Spleen (tissue), 11 donors: Measurements from ENCODE around the gene MAGI3. TPM values are rescaled to one million over a fixed set of nuclear protein-coding genes. Genes with fewer than 3 reads are reported as not detected.

Experiments used
- DNase-seq: peaks from one replicate; pipeline ENCODE4 v3.0.0-alpha.2; 2020
- H3K27ac ChIP-seq, 8 donors: fragments of 200-600 bp; sonication (generic) in 7 of 8; 1 replicate in 4 of 8; 2 replicates in 4 of 8; pipeline versions ENCODE4 v1.5.0 to v1.8.0; 2016 to 2021; ENCODE audit warnings: inconsistent platforms in 4 of 8, mild to moderate bottlenecking in 4 of 8, moderate library complexity in 1 of 8
- H3K27me3 ChIP-seq, 7 donors: fragments of 200-600 bp; sonication (generic) in 6 of 7; replicated peaks in 1 of 7; 1 replicate in 4 of 7; 2 replicates in 3 of 7; pipeline versions ENCODE4 v1.5.0 to v1.8.0; 2016 to 2021; ENCODE audit warnings: inconsistent platforms in 3 of 7, mild to moderate bottlenecking in 1 of 7
- H3K36me3 ChIP-seq, 6 donors: fragments of 200-600 bp; sonication (generic) in 5 of 6; 1 replicate in 4 of 6; 2 replicates in 2 of 6; pipeline versions ENCODE4 v1.5.0 to v1.8.0; 2016 to 2021; ENCODE audit warnings: inconsistent platforms in 2 of 6
- H3K4me1 ChIP-seq, 6 donors: fragments of 200-600 bp; sonication (generic) in 5 of 6; 1 replicate in 3 of 6; 2 replicates in 3 of 6; pipeline versions ENCODE4 v1.5.0 to v1.8.0; 2016 to 2021; ENCODE audit warnings: inconsistent platforms in 3 of 6
- H3K4me3 ChIP-seq, 8 donors: fragments of 200-600 bp; sonication (generic) in 7 of 8; 1 replicate in 4 of 8; 2 replicates in 4 of 8; pipeline versions ENCODE4 v1.5.0 to v1.8.0; 2016 to 2021; ENCODE audit warnings: inconsistent platforms in 4 of 8, mild to moderate bottlenecking in 4 of 8, moderate library complexity in 2 of 8
- H3K9me3 ChIP-seq, 8 donors: fragments of 200-600 bp; sonication (generic) in 7 of 8; 1 replicate in 4 of 8; 2 replicates in 4 of 8; pipeline versions ENCODE4 v1.5.0 to v1.8.0; 2016 to 2021; ENCODE audit warnings: inconsistent platforms in 4 of 8
- POLR2A ChIP-seq, 3 donors: fragments of 450-650 bp; IDR thresholded peaks; one replicate each; pipeline ENCODE4 v1.5.1; 2017; ENCODE audit warnings: antibody characterized with exemption in 3 of 3, mild to moderate bottlenecking in 1 of 3
- POLR2AphosphoS5 ChIP-seq, 3 donors: sonication (generic); formaldehyde crosslinking; IDR thresholded peaks; one replicate each; pipeline ENCODE4 v1.5.1; 2017; ENCODE audit warnings: antibody characterized with exemption in 3 of 3
- WGBS, 5 donors: extraction: QIAGEN DNeasy Blood & Tissue Kit in 3 of 5; methylation state at CpG; one replicate each; pipeline versions ENCODE4 v1.1.5 to v1.1.7; 2013 to 2018; 5-methylcytosine and 5-hydroxymethylcytosine counted together
- intact Hi-C: fragments of 100-400 bp; cut with DNase I; formaldehyde crosslinking; loops from one replicate; pipeline ENCODE4 v1.15.0; 2023; ENCODE audit warnings: low total_unique reads
- polyA plus RNA-seq, 3 donors: library from polyadenylated mRNA; stranded (reverse); fragments of 200-250 nt; gene quantifications; one replicate each; pipeline ENCODE4 v1.2.1, GENCODE V29; 2013
- total RNA-seq, 7 donors: library from RNA; depleted of rRNA in 3 of 7; stranded (reverse); fragments of >200 nt in 3 of 7; fragmentation: NEBNext Ultra II Directional in 4 of 7; extraction: Animal tissue kit (Norgen Biotek cat#: 25700) in 4 of 7; gene quantifications; one replicate each; pipeline versions ENCODE4 v1.1.0 to v1.2.1, GENCODE V29; 2016 to 2021
- TF ChIP-seq, protein P1 (sequence below), 11 experiments: fragments of 200-600 bp in 7 of 11; fragments of 450-650 bp in 4 of 11; sonication (generic) in 4 of 11; IDR thresholded peaks in 8 of 11; conservative IDR thresholded peaks in 3 of 11; 1 replicate in 7 of 11; 2 replicates in 4 of 11; pipeline versions ENCODE4 v1.4.0 to v1.8.0; 2016 to 2021; ENCODE audit warnings: antibody characterized with exemption in 11 of 11, inconsistent platforms in 4 of 11, mild to moderate bottlenecking in 1 of 11
- donor health status: healthy with polysubstance abuse.
- donor health status: DM: no; HTN: no; CAD: no; lungs with moderate emphysema.
- donor health status: DM: no; HTN: no; CAD: no.
- donor health status: Bipolar disorder and iron deficiency.
- donor health status: healthy.
- donor health status: DM: no; HTN: no; CAD: no.
- donor health status: DM: yes; HTN: yes; CAD: no.

The MAGI3 gene
- total and polyA plus RNA-seq, 10 donors: 0.74 to 16.3 (median 9.9) TPM

DNA sequence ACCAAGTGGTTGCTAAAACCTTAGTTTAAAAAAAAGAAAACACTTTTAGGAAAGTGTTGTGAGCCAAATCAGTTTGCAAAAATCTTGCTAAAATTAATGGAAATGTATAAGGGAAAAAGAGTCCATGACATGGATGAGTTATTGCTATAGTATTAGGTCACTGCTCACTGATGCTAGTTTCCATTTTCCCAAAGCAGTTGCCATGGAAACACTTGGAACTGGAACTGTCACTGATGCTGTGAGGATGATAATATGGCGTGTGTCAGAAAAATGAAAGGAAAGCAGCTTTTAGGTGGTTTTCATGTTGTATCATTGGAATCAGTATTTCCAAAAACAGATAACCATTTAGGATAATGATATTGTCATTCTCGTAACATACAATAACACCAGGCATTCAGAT is 264.6 kb downstream of the MAGI3 start:
- 92 to 97% (median 94%) methylated on average over 2 of the region's 2 CpGs for WGBS, 5 donors

DNA sequence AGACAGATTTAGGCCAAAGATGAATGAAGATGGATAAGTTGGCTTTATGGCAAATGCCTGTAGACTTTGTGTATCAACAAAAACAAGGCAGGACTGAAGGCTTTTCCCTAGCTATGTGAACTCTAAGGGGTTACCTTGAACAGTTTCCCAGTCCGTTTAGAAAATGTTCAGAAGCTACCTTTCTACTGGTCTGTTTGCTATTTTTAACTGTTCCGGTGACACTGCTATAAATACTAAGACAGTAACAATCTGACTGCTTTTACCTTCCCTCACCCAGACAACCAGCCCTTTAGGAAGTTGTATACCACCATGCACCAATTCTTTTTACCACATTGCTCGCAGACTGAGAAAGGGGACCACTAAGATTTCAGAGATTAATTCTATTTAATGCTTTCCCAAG is 266.8 kb downstream of the MAGI3 start:
- H3K4me1 ChIP-seq: no peaks in the 10 kb centered on the region
- H3K9me3 ChIP-seq: no peaks in the 10 kb centered on the region
- intact Hi-C loops: no loop called here
- H3K4me3 ChIP-seq: no peak overlapping the region
- H3K27me3 ChIP-seq: no peaks in the 10 kb centered on the region
- TF ChIP-seq, protein P1, sequence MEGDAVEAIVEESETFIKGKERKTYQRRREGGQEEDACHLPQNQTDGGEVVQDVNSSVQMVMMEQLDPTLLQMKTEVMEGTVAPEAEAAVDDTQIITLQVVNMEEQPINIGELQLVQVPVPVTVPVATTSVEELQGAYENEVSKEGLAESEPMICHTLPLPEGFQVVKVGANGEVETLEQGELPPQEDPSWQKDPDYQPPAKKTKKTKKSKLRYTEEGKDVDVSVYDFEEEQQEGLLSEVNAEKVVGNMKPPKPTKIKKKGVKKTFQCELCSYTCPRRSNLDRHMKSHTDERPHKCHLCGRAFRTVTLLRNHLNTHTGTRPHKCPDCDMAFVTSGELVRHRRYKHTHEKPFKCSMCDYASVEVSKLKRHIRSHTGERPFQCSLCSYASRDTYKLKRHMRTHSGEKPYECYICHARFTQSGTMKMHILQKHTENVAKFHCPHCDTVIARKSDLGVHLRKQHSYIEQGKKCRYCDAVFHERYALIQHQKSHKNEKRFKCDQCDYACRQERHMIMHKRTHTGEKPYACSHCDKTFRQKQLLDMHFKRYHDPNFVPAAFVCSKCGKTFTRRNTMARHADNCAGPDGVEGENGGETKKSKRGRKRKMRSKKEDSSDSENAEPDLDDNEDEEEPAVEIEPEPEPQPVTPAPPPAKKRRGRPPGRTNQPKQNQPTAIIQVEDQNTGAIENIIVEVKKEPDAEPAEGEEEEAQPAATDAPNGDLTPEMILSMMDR (IDR thresholded peaks at IDR 0.05 in 8 of 11, conservative IDR thresholded peaks at IDR 0.05 in 3 of 11): no peak
- TF ChIP-seq POLR2A (IDR thresholded peaks at IDR 0.05) (no peak), POLR2AphosphoS5 (IDR thresholded peaks at IDR 0.05) (no peak)
- WGBS, 5 donors: 63 to 75% (median 74%) methylated on average over 3 of the region's 3 CpGs
- peaks cover 0 to 7% (median 0%) of the 10 kb centered on the region in 6 donors for H3K36me3 ChIP-seq
- DNase-seq: no peak
- H3K27ac ChIP-seq: no peak overlapping the region

More for the DNA sequence above, 264.6 kb downstream of the MAGI3 start:
- no peak for TF ChIP-seq POLR2A (IDR thresholded peaks at IDR 0.05)
- no peaks in the 10 kb centered on the region for H3K4me1 ChIP-seq
- peaks cover 0 to 7% (median 0%) of the 10 kb centered on the region in 6 donors for H3K36me3 ChIP-seq
- intact Hi-C loops: no loop called here
- no peak overlapping the region for H3K4me3 ChIP-seq
- DNase-seq: no peak
- no peaks in the 10 kb centered on the region for H3K27me3 ChIP-seq
- H3K27ac ChIP-seq: no peak overlapping the region
- H3K9me3 ChIP-seq: no peaks in the 10 kb centered on the region

DNA sequence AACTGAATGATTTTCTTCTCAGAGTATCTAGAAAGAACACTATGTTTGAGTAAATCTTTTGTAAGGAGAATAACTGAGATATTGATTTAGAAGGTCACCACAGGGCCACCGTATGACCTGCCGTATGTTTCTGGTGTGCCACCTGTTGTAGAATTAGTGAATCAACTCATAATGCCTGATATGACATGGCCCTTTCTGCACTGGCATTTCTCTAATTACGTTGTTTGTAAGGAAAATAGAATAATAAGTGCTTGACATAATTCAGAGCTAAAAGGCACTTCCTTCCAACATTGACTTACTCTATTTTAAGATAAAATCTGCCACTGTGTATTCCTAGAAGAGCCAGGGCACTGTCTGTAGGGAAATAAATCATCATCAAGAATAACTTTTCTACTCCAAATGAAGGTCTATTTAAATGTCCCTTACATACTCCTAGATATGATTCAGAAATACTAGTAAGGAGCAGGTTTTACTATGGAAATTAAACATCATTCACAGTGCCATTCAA is 267.3 kb downstream of the MAGI3 start:
- whole genome bisulfite sequencing, 5 donors: 72 to 87% (median 80%) methylated on average over 3 of the region's 3 CpGs
- Histone ChIP-seq H3K9me3 (no peaks in the 10 kb centered on the region), H3K27ac (no peak overlapping the region), H3K4me1 (no peaks in the 10 kb centered on the region), H3K4me3 (no peak overlapping the region), H3K27me3 (no peaks in the 10 kb centered on the region), H3K36me3 (peaks cover 0 to 7% (median 0%) of the 10 kb centered on the region in 6 donors)
- intact Hi-C loops: no loop called here
- DNase-seq: no peak
- TF ChIP-seq, protein P1 (IDR thresholded peaks at IDR 0.05 in 8 of 11, conservative IDR thresholded peaks at IDR 0.05 in 3 of 11): no peak
- TF ChIP-seq POLR2AphosphoS5 (IDR thresholded peaks at IDR 0.05): no peak
- TF ChIP-seq POLR2A (IDR thresholded peaks at IDR 0.05): no peak

DNA sequence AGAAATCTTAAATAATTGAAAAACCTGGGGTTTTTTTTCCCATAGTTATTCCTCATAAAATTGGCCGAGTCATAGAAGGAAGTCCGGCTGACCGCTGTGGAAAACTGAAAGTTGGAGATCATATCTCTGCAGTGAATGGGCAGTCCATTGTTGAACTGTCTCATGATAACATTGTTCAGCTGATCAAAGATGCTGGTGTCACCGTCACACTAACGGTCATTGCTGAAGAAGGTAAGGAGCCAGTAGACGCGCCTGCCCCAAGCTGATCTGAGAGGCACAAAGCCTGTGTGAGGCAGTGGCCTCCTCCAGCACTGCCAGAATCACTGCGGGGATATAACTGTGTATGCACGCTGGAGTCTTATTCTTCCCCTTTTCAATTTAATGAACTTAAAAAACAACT is 268.7 kb downstream of the MAGI3 start:
- no peak for DNase-seq
- H3K27me3 ChIP-seq: no peaks in the 10 kb centered on the region
- TF ChIP-seq, protein P1 (IDR thresholded peaks at IDR 0.05 in 8 of 11, conservative IDR thresholded peaks at IDR 0.05 in 3 of 11): no peak
- no peak for TF ChIP-seq POLR2A (IDR thresholded peaks at IDR 0.05)
- TF ChIP-seq POLR2AphosphoS5 (IDR thresholded peaks at IDR 0.05): no peak
- H3K4me1 ChIP-seq: no peaks in the 10 kb centered on the region
- H3K27ac ChIP-seq: no peak overlapping the region
- H3K36me3 ChIP-seq: peaks cover 0 to 1% (median 0%) of the 10 kb centered on the region in 6 donors
- H3K4me3 ChIP-seq: no peak overlapping the region
- no peaks in the 10 kb centered on the region for H3K9me3 ChIP-seq
- intact Hi-C loops: no loop called here
- 88 to 94% (median 89%) methylated on average over 9 of the region's 9 CpGs for WGBS, 5 donors

DNA sequence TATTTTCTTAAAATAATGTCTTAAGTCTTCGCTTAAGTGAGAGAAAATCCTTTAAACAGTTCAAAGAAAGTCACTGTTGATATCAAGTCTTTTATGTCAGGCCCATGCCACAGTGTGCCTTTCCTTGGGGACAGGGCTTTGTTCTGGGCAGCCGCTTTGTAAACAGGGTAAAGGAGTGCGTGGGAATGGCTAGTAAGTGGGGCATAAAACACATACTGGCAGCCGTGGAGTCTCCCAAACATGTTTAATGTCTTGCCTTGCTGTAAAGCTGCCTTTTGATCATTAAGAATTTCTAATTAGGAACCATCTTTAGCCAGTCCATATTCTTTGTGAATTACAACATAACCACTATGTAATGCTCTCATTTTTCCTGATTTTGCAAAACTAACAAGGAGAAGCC is 269.2 kb downstream of the MAGI3 start:
- H3K4me3 ChIP-seq: no peak overlapping the region
- H3K27me3 ChIP-seq: no peaks in the 10 kb centered on the region
- H3K27ac ChIP-seq: no peak overlapping the region
- H3K4me1 ChIP-seq: no peaks in the 10 kb centered on the region
- intact Hi-C loops: no loop called here
- no peaks in the 10 kb centered on the region for H3K36me3 ChIP-seq
- 89 to 94% (median 92%) methylated on average over 4 of the region's 4 CpGs for WGBS, 5 donors
- no peak for DNase-seq
- TF ChIP-seq, protein P1 (IDR thresholded peaks at IDR 0.05 in 8 of 11, conservative IDR thresholded peaks at IDR 0.05 in 3 of 11): no peak
- no peak for TF ChIP-seq POLR2A (IDR thresholded peaks at IDR 0.05)
- TF ChIP-seq POLR2AphosphoS5 (IDR thresholded peaks at IDR 0.05): no peak
- H3K9me3 ChIP-seq: no peaks in the 10 kb centered on the region
